BJ (cell line): Measurements from ENCODE around the gene DGKD. TPM values are rescaled to one million over a fixed set of nuclear protein-coding genes. Genes with fewer than 3 reads are reported as not detected.

Experiments
- CTCF ChIA-PET: fragments of 350-600 bp; formaldehyde crosslinking; extraction: SDS; loops from one replicate; lab custom pipeline; 2021; ENCODE audit warnings: antibody characterized with exemption, inconsistent platforms; lab: Yijun Ruan, JAX
- POLR2A ChIA-PET: fragments of 300-600 bp; sonication (Branson Sonifier 250); formaldehyde crosslinking; extraction: SDS; loops from one replicate; lab custom pipeline; 2021; ENCODE audit warnings: antibody characterized with exemption; lab: Charles Lee
- DNase-seq: peaks from one replicate; pipeline ENCODE4 v3.0.0-alpha.2; 2011; ENCODE audit warnings: low read depth
- H3K27me3 ChIP-seq: 2 replicates; pipeline ENCODE4 v1.6.0; 2011; ENCODE audit warnings: low read length; ENCODE audit not compliant: control insufficient read depth, insufficient read depth
- H3K36me3 ChIP-seq: 2 replicates; pipeline ENCODE4 v1.5.1; 2011; ENCODE audit warnings: low read length; ENCODE audit not compliant: control insufficient read depth, insufficient read depth
- H3K4me3 ChIP-seq: 2 replicates; pipeline ENCODE4 v1.5.1; 2011; ENCODE audit warnings: low read depth, mild to moderate bottlenecking, control low read depth, low read length
- CTCF ChIP-seq: IDR thresholded peaks from 2 replicates; pipeline ENCODE4 v1.5.1; 2011; ENCODE audit warnings: low read depth, mild to moderate bottlenecking, control low read depth, inconsistent platforms, low read length, moderate library complexity; ENCODE audit not compliant: insufficient read depth
- polyA plus RNA-seq: library from polyadenylated mRNA; depleted of rRNA; stranded (reverse); fragments of >200 nt; gene quantifications from 2 replicates; pipeline ENCODE4 v1.2.3, GENCODE V29; 2011

The DGKD gene
- polyA plus RNA-seq, 1 experiment, result 8.5 TPM

GRCh38 chr2:233481368-233482142, 127.3 kb downstream of the DGKD start:
- POLR2A ChIA-PET, result no interaction called here
- CTCF ChIA-PET, result no interaction called here
- Histone ChIP-seq H3K27me3 (no peaks in the 10 kb centered on the region), H3K4me3 (no peak overlapping the region), H3K36me3 (peaks cover 18% of the 10 kb centered on the region)
- DNase-seq, result no peak
- no peak for TF ChIP-seq CTCF

- Histone ChIP-seq H3K27me3 (no peaks in the 10 kb centered on the region), H3K36me3 (peaks cover 12% of the 10 kb centered on the region), H3K4me3 (no peak overlapping the region)
- DNase-seq, result no peak
- ChIA-PET CTCF (interaction anchor here (0.6 kb wide), 1 partner anchor 16 kb away, joined by 3 read pairs; no protein-coding TSS in a partner anchor), POLR2A (interaction anchor here (0.5 kb wide), 1 partner anchor 888 kb away, joined by 23 read pairs; no protein-coding TSS in a partner anchor)
- TF ChIP-seq CTCF, result no peak
These were observed 128.3 kb downstream of the DGKD start for GRCh38 chr2:233482616-233483015.

- no peak for TF ChIP-seq CTCF
- Histone ChIP-seq H3K36me3 (peaks cover 7% of the 10 kb centered on the region), H3K27me3 (no peaks in the 10 kb centered on the region), H3K4me3 (no peak overlapping the region)
- no peak for DNase-seq
- POLR2A ChIA-PET, result no interaction called here
- CTCF ChIA-PET, result interaction anchor here (1.1 to 2.0 kb wide), 4 partner anchors 8 to 225 kb away, joined by 3 to 6 read pairs (median 3); no protein-coding TSS in a partner anchor
These were observed 131.4 kb downstream of the DGKD start for GRCh38 chr2:233485726-233486125.

- H3K4me3 ChIP-seq, result no peak overlapping the region
- POLR2A ChIA-PET, result interaction anchor here (0.6 kb wide), 2 partner anchors 52 to 110 kb away, joined by 3 read pairs; no protein-coding TSS in a partner anchor
These were observed 132.1 kb downstream of the DGKD start for GRCh38 chr2:233486357-233486756.

More at GRCh38 chr2:233486357-233486756, 132.1 kb downstream of the DGKD start:
- DNase-seq, result no peak
- Histone ChIP-seq H3K36me3 (peaks cover 5% of the 10 kb centered on the region), H3K27me3 (no peaks in the 10 kb centered on the region)
- no peak for TF ChIP-seq CTCF
- CTCF ChIA-PET, result interaction anchor here (1.1 to 2.0 kb wide), 4 partner anchors 9 to 225 kb away, joined by 3 to 6 read pairs (median 3); no protein-coding TSS in a partner anchor
